ENCODE results near the gene KIAA1549.

DNA sequence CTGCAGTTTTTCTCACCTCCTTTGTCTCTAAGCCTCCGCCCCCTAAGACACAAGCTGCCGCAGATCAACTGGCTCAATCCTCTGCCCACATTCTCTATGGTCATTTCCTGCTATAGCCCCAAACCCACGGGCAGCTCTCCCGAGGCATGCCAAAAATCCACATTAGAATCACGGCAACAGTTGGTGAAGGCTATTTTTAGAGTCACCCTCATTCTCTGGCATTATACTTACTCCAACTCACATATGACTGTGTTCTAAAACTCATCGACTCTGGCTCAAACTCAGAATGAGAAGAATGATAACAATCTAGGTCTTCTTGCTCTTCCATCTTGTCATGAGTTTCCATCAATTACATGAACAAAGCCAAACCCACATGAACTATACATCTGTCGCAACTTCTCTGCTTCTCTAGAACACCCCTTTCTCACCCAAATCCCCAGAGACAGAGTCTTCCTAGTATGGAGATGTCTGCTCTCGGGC is 10.9 kb upstream of the KIAA1549 start:
- no peak for TF ChIP-seq CTCF (IDR thresholded peaks at IDR 0.05)
- no peak for TF ChIP-seq POLR2A (IDR thresholded peaks at IDR 0.05)
- TF ChIP-seq EP300 (IDR thresholded peaks at IDR 0.05) = no peak

All from tibial nerve (tissue), 4 donors.